SK-N-MC (cell line): ENCODE measurements around the gene EXOSC10.

Experiments
- EZH2 ChIP-seq: fragments of 200-600 bp; sonication (generic); IDR thresholded peaks from one replicate; pipeline ENCODE4 v1.6.1; 2017; ENCODE audit warnings: antibody characterized with exemption
- FOXP2 ChIP-seq: optimal IDR thresholded peaks from 2 replicates; pipeline ENCODE3; 2011; ENCODE audit warnings: mild to moderate bottlenecking, moderate library complexity; ENCODE audit not compliant: insufficient read depth; ENCODE audit errors: extremely low read length, control extremely low read depth
- POLR2AphosphoS5 ChIP-seq: IDR thresholded peaks from 2 replicates; pipeline ENCODE4 v1.6.1; 2012; ENCODE audit warnings: mild to moderate bottlenecking, low read depth, low read length, borderline replicate concordance

GRCh38 chr1:11030865-11031264 is 68.8 kb downstream of the EXOSC10 start:
- no peak for TF ChIP-seq EZH2
- peak; percentile 21; the same call in 1 of the 2 replicates for TF ChIP-seq POLR2AphosphoS5
- no peak for TF ChIP-seq FOXP2
